Type B pancreatic cell (in vitro differentiated cells): ENCODE measurements around the gene AP1M1. TPM values are rescaled to one million over a fixed set of nuclear protein-coding genes. Genes with fewer than 3 reads are reported as not detected.

Experiments used
- DNase-seq: peaks from one replicate; pipeline ENCODE4 v3.0.0; 2021; ENCODE audit warnings: mixed read lengths; ENCODE audit not compliant: unreplicated experiment; ENCODE audit errors: extremely low spot score
- H3K27ac Mint-ChIP-seq: 2 replicates; pipeline ENCODE4 v1.8.0; 2021; ENCODE audit warnings: mild to moderate bottlenecking, mixed read lengths
- H3K27me3 Mint-ChIP-seq: 2 replicates; pipeline ENCODE4 v1.8.0; 2021; ENCODE audit warnings: mixed read lengths
- H3K36me3 Mint-ChIP-seq: 2 replicates; pipeline ENCODE4 v1.8.0; 2021; ENCODE audit warnings: mixed read lengths
- H3K4me1 Mint-ChIP-seq: one replicate; pipeline ENCODE4 v1.8.0; 2021; ENCODE audit warnings: mixed read lengths; ENCODE audit not compliant: unreplicated experiment
- H3K4me3 Mint-ChIP-seq: 2 replicates; pipeline ENCODE4 v1.8.0; 2021; ENCODE audit warnings: mild to moderate bottlenecking, mixed read lengths
- H3K9me3 Mint-ChIP-seq: 2 replicates; pipeline ENCODE4 v1.8.0; 2021; ENCODE audit warnings: mixed read lengths
- CTCF ChIP-seq: fragments of 200-600 bp; sonication (generic); conservative IDR thresholded peaks from 2 replicates; pipeline ENCODE4 v1.5.0; 2021; ENCODE audit warnings: antibody characterized with exemption, mild to moderate bottlenecking
- total RNA-seq: library from RNA; stranded (reverse); gene quantifications from 2 replicates; pipeline ENCODE4 v1.2.1, GENCODE V29; 2021; ENCODE audit warnings: low replicate concordance

AP1M1 gene
- total RNA-seq, 1 donor from 2014 or later, result 75.0 TPM

DNA sequence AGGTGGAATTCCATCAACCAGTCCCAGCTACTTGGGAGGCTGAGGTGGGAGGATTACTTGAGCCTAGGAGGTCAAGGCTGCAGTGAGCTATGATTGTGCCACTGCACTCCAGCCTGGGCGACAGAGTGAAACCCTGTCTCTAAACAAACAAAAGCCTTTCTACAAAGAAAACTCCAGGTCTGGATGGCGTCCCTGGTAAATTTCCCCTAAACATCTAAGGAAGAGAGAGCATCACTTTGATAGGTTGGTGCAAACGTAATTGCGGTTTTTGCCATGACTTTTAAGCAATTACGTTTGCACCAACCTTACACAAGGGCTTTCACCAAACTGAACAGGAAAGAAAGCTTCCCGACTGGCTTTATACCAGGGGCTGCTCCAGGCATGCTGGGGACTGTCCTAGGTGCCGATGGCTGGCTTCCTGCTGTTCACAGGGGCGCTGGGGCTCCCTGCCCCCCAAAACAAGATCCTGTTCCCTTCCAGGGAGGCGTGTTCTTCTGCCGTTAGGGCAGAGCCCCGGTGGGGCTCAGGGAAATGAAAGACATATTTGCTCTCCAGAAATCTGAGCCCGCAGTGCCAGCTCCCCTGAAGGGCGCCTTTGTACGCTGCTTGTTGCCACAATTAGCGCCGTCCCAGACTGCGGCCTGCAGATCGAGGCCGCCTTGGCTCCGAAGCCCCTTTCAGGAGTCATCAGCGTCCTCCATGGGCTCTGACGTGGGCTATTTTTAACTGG, 88.2 kb downstream of the AP1M1 start:
- no peak for TF ChIP-seq CTCF
- Mint-ChIP-seq H3K4me1 (peaks cover 15% of the 10 kb centered on the region), H3K27me3 (peaks cover 18% of the 10 kb centered on the region), H3K4me3 (no peak overlapping the region), H3K27ac (peak overlapping the region; percentile 26), H3K9me3 (no peaks in the 10 kb centered on the region), H3K36me3 (no peaks in the 10 kb centered on the region)
- no peak for DNase-seq

GRCh38 chr19:16288544-16288943, 90.8 kb downstream of the AP1M1 start:
- Mint-ChIP-seq H3K27ac (peak overlapping the region; percentile 40), H3K27me3 (peaks cover 18% of the 10 kb centered on the region), H3K4me3 (no peak overlapping the region), H3K4me1 (peaks cover 15% of the 10 kb centered on the region), H3K36me3 (no peaks in the 10 kb centered on the region), H3K9me3 (no peaks in the 10 kb centered on the region)
- no peak for DNase-seq
- TF ChIP-seq CTCF, result no peak

- no peak for TF ChIP-seq CTCF
- H3K27me3 Mint-ChIP-seq, result peaks cover 14% of the 10 kb centered on the region
- H3K4me3 Mint-ChIP-seq, result no peak overlapping the region
- no peaks in the 10 kb centered on the region for H3K36me3 Mint-ChIP-seq
- peaks cover 15% of the 10 kb centered on the region for H3K4me1 Mint-ChIP-seq
- DNase-seq, result no peak
- no peak overlapping the region for H3K27ac Mint-ChIP-seq
- H3K9me3 Mint-ChIP-seq, result no peaks in the 10 kb centered on the region
Measured at GRCh38 chr19:16289594-16289993, 91.9 kb downstream of the AP1M1 start.

GRCh38 chr19:16290692-16291091, 93.0 kb downstream of the AP1M1 start:
- DNase-seq, result no peak
- H3K4me1 Mint-ChIP-seq, result peaks cover 15% of the 10 kb centered on the region
- no peak for TF ChIP-seq CTCF
- H3K27ac Mint-ChIP-seq, result no peak overlapping the region
- peaks cover 12% of the 10 kb centered on the region for H3K27me3 Mint-ChIP-seq
- H3K9me3 Mint-ChIP-seq, result no peaks in the 10 kb centered on the region
- no peak overlapping the region for H3K4me3 Mint-ChIP-seq
- no peaks in the 10 kb centered on the region for H3K36me3 Mint-ChIP-seq

- H3K27me3 Mint-ChIP-seq, result no peaks in the 10 kb centered on the region
- peak overlapping the region; percentile 11 for H3K27ac Mint-ChIP-seq
- peaks cover 7% of the 10 kb centered on the region for H3K4me1 Mint-ChIP-seq
- no peaks in the 10 kb centered on the region for H3K9me3 Mint-ChIP-seq
- no peak for DNase-seq
- H3K4me3 Mint-ChIP-seq, result peak overlapping the region; percentile 9
- TF ChIP-seq CTCF, result no peak
- H3K36me3 Mint-ChIP-seq, result no peaks in the 10 kb centered on the region
Measured at GRCh38 chr19:16293118-16294091, 95.7 kb downstream of the AP1M1 start.
